Measurements from ENCODE around the gene ZNRF1. TPM values are rescaled to one million over a fixed set of nuclear protein-coding genes. Genes with fewer than 3 reads are reported as not detected.

The ZNRF1 gene
- total and polyA plus RNA-seq, 4 donors = 7.9 to 10.9 (median 9.2) TPM

- Histone ChIP-seq H3K27me3 (ENCODE audit: control insufficient read depth in 4 of 4, insufficient read depth in 4 of 4, low read length in 3 of 4) (no peaks in the 10 kb centered on the region), H3K4me3 (ENCODE audit: low read depth in 1 of 3, low read length in 3 of 3) (no peak overlapping the region), H3K9me3 (ENCODE audit: control insufficient read depth in 4 of 4, low read length in 3 of 4) (no peaks in the 10 kb centered on the region), H3K36me3 (ENCODE audit: control insufficient read depth in 4 of 4, insufficient read depth in 3 of 4, low read depth in 1 of 4, low read length in 3 of 4) (peaks cover 2 to 30% (median 24%) of the 10 kb centered on the region in 4 donors), H3K9ac (ENCODE audit: low read depth in 1 of 2, low read length in 2 of 2) (no peak overlapping the region), H3K4me1 (ENCODE audit: control insufficient read depth in 4 of 4, insufficient read depth in 4 of 4, low read length in 3 of 4) (peaks cover 0 to 7% (median 2%) of the 10 kb centered on the region in 4 donors), H3K27ac (ENCODE audit: low read depth in 1 of 2, low read length in 2 of 2) (no peak overlapping the region)
- TF ChIP-seq NR2F2 (IDR thresholded peaks at IDR 0.05) (no peak), REST (IDR thresholded peaks at IDR 0.05) (no peak), FOXA1 (IDR thresholded peaks at IDR 0.05) (no peak), RXRA (IDR thresholded peaks at IDR 0.05) (no peak), CTCF (IDR thresholded peaks at IDR 0.05; ENCODE audit: low read depth, low read length, missing input control) (no peak), TAF1 (conservative IDR thresholded peaks at IDR 0.05) (no peak), GABPA (IDR thresholded peaks at IDR 0.05 in 1 of 2, conservative IDR thresholded peaks at IDR 0.05 in 1 of 2) (no peak), MAX (IDR thresholded peaks at IDR 0.05) (no peak)
- no peak for DNase-seq (ENCODE audit: low spot score)
Measured at GRCh38 chr16:75152635-75153034, 153.8 kb downstream of the ZNRF1 start.

GRCh38 chr16:75160386-75160785 is 161.6 kb downstream of the ZNRF1 start:
- 96% methylated on average over 1 of the region's 1 CpG for WGBS
- TF ChIP-seq RXRA (IDR thresholded peaks at IDR 0.05) = no peak
- no peak for TF ChIP-seq HNF4A (conservative IDR thresholded peaks at IDR 0.05)
- no peak for TF ChIP-seq HNF4G (IDR thresholded peaks at IDR 0.05)
- no peak for TF ChIP-seq FOXA1 (IDR thresholded peaks at IDR 0.05)
- no peak for TF ChIP-seq GABPA (IDR thresholded peaks at IDR 0.05 in 1 of 2, conservative IDR thresholded peaks at IDR 0.05 in 1 of 2)
- no peak overlapping the region for H3K9ac ChIP-seq (ENCODE audit: low read depth in 1 of 2, low read length in 2 of 2)
- H3K4me1 ChIP-seq (ENCODE audit: control insufficient read depth in 4 of 4, insufficient read depth in 4 of 4, low read length in 3 of 4) = no peaks in the 10 kb centered on the region
- no peak overlapping the region for H3K4me3 ChIP-seq (ENCODE audit: low read depth in 1 of 3, low read length in 3 of 3)
- no peak overlapping the region for H3K27ac ChIP-seq (ENCODE audit: low read depth in 1 of 2, low read length in 2 of 2)
- H3K9me3 ChIP-seq (ENCODE audit: control insufficient read depth in 4 of 4, low read length in 3 of 4) = peaks cover 0 to 10% (median 5%) of the 10 kb centered on the region in 4 donors
- no peak for DNase-seq (ENCODE audit: low spot score)
- H3K36me3 ChIP-seq (ENCODE audit: control insufficient read depth in 4 of 4, insufficient read depth in 3 of 4, low read depth in 1 of 4, low read length in 3 of 4) = peaks cover 4 to 49% (median 31%) of the 10 kb centered on the region in 4 donors
- no peaks in the 10 kb centered on the region for H3K27me3 ChIP-seq (ENCODE audit: control insufficient read depth in 4 of 4, insufficient read depth in 4 of 4, low read length in 3 of 4)

Other genes starting within 250 kb of the ZNRF1 start
- under 1 TPM; 0.14 to 0.17 TPM for gene FA2H, start 224.2 kb upstream of the ZNRF1 start, total RNA-seq
- under 1 TPM in 1 of 2 donors, not detected in 1; 0.02 TPM for gene FA2H, start 224.2 kb upstream of the ZNRF1 start, polyA plus RNA-seq
- gene WDR59, start 13.9 kb upstream of the ZNRF1 start, total RNA-seq = 10 to 100 TPM; 17.7 to 29.7 TPM
- gene WDR59, start 13.9 kb upstream of the ZNRF1 start, polyA plus RNA-seq = 10 to 100 TPM; 14.1 to 30.3 TPM
- gene LDHD, start 117.8 kb downstream of the ZNRF1 start, total RNA-seq = 10 to 100 TPM; 27.7 to 84.1 TPM
- 10 to 100 TPM; 69.6 to 83.1 TPM for gene LDHD, start 117.8 kb downstream of the ZNRF1 start, polyA plus RNA-seq
- 1 to 10 TPM; 8.1 to 8.5 TPM for gene ZFP1, start 149.5 kb downstream of the ZNRF1 start, total RNA-seq
- gene ZFP1, start 149.5 kb downstream of the ZNRF1 start, polyA plus RNA-seq = 1 to 10 TPM; 3.8 to 4.0 TPM
- under 1 TPM in 1 of 2 donors, not detected in 1; 0.33 TPM for gene CTRB2, start 208.1 kb downstream of the ZNRF1 start, total RNA-seq
- gene CTRB2, start 208.1 kb downstream of the ZNRF1 start, polyA plus RNA-seq = under 1 TPM in 1 of 2 donors, not detected in 1; 0.09 TPM
- gene CTRB1, start 220.0 kb downstream of the ZNRF1 start, total RNA-seq = not detected
- not detected for gene CTRB1, start 220.0 kb downstream of the ZNRF1 start, polyA plus RNA-seq